Lung (tissue), 12 donors: ENCODE data around the gene POU2AF3. TPM values are rescaled to one million over a fixed set of nuclear protein-coding genes. Genes with fewer than 3 reads are reported as not detected.

Experiments used
- ATAC-seq: fragments of 200-7000 bp; cut with Tn5 transposase; one replicate; pipeline ENCODE4 v1.9.1; 2020; ENCODE audit warnings: moderate number of reproducible peaks; ENCODE audit not compliant: insufficient read depth, low FRiP score
- DNase-seq, 3 donors: peaks; one replicate each; pipeline ENCODE4 v3.0.0-alpha.2; 2013 to 2017
- H3K27ac ChIP-seq, 2 donors: one replicate each; pipeline ENCODE4 v1.5.1; 2013; ENCODE audit warnings: mild to moderate bottlenecking in 2 of 2, moderate library complexity in 2 of 2, control low read depth in 1 of 2, inconsistent platforms in 1 of 2, low read depth in 1 of 2, low read length in 1 of 2
- H3K27me3 ChIP-seq, 3 donors: one replicate each; pipeline ENCODE4 v1.5.1; 2013; ENCODE audit warnings: low read length in 2 of 3; ENCODE audit not compliant: control insufficient read depth in 3 of 3, insufficient read depth in 3 of 3
- H3K36me3 ChIP-seq, 4 donors: one replicate each; pipeline ENCODE4 v1.5.1; 2013; ENCODE audit warnings: low read length in 4 of 4, mild to moderate bottlenecking in 1 of 4, moderate library complexity in 1 of 4; ENCODE audit not compliant: control insufficient read depth in 4 of 4, insufficient read depth in 4 of 4
- H3K4me1 ChIP-seq, 5 donors: one replicate each; pipeline ENCODE4 v1.5.1; 2013; ENCODE audit warnings: low read length in 5 of 5, mild to moderate bottlenecking in 2 of 5, moderate library complexity in 1 of 5; ENCODE audit not compliant: control insufficient read depth in 5 of 5, insufficient read depth in 5 of 5
- H3K4me3 ChIP-seq: one replicate; pipeline ENCODE4 v1.5.1; 2013; ENCODE audit warnings: mild to moderate bottlenecking, control low read depth, moderate library complexity
- H3K9ac ChIP-seq, 2 donors: one replicate each; pipeline ENCODE4 v1.5.1; 2013; ENCODE audit warnings: low read length in 2 of 2, control low read depth in 1 of 2; ENCODE audit not compliant: insufficient read depth in 1 of 2
- H3K9me3 ChIP-seq, 4 donors: one replicate each; pipeline ENCODE4 v1.5.1; 2013; ENCODE audit warnings: low read length in 3 of 4, mild to moderate bottlenecking in 1 of 4, moderate library complexity in 1 of 4; ENCODE audit not compliant: control insufficient read depth in 4 of 4, insufficient read depth in 3 of 4
- WGBS, 2 donors: extraction: QIAGEN DNeasy Blood & Tissue Kit; methylation state at CpG; one replicate each; pipeline ENCODE4 v1.1.7; 2013; 5-methylcytosine and 5-hydroxymethylcytosine counted together
- polyA plus RNA-seq, 2 donors: library from polyadenylated mRNA; stranded (reverse); fragments of 200-250 nt; gene quantifications; one replicate each; pipeline ENCODE4 v1.2.1, GENCODE V29; 2013
- total RNA-seq, 2 donors: library from RNA; depleted of rRNA in 1 of 2; stranded (reverse); fragments of >200 nt in 1 of 2; gene quantifications; one replicate each; pipeline ENCODE4 v1.2.1, GENCODE V29; 2014 to 2021
- TF ChIP-seq, protein P1 (sequence below): IDR thresholded peaks from 2 replicates; pipeline ENCODE4 v1.5.1; 2012; ENCODE audit warnings: mild to moderate bottlenecking; ENCODE audit errors: control extremely low read depth, extremely low read depth
- donor health status: control.
- donor health status: control.
- donor health status: Bipolar disorder and iron deficiency.
- donor health status: healthy.
- donor health status: DM: yes; HTN: yes; CAD: no.

Gene POU2AF3
- total and polyA plus RNA-seq, 4 donors = 1.5 to 5.4 (median 3.1) TPM

- DNase-seq = no peak
Observed at GRCh38 chr11:111353776-111354600, 55.6 kb downstream of the POU2AF3 start.

GRCh38 chr11:111354601-111354891, 56.2 kb downstream of the POU2AF3 start:
- no peak for ATAC-seq
- no peaks in the 10 kb centered on the region for H3K36me3 ChIP-seq
- no peak overlapping the region for H3K4me3 ChIP-seq
- no peaks in the 10 kb centered on the region for H3K27me3 ChIP-seq
- no peak for DNase-seq
- no peak overlapping the region for H3K9ac ChIP-seq
- H3K4me1 ChIP-seq = peaks cover 0 to 29% (median 11%) of the 10 kb centered on the region in 5 donors
- H3K27ac ChIP-seq = no peak overlapping the region
- H3K9me3 ChIP-seq = no peaks in the 10 kb centered on the region
- 90 to 93% methylated on average over 2 of the region's 2 CpGs for WGBS, 2 donors
- TF ChIP-seq, protein P1, sequence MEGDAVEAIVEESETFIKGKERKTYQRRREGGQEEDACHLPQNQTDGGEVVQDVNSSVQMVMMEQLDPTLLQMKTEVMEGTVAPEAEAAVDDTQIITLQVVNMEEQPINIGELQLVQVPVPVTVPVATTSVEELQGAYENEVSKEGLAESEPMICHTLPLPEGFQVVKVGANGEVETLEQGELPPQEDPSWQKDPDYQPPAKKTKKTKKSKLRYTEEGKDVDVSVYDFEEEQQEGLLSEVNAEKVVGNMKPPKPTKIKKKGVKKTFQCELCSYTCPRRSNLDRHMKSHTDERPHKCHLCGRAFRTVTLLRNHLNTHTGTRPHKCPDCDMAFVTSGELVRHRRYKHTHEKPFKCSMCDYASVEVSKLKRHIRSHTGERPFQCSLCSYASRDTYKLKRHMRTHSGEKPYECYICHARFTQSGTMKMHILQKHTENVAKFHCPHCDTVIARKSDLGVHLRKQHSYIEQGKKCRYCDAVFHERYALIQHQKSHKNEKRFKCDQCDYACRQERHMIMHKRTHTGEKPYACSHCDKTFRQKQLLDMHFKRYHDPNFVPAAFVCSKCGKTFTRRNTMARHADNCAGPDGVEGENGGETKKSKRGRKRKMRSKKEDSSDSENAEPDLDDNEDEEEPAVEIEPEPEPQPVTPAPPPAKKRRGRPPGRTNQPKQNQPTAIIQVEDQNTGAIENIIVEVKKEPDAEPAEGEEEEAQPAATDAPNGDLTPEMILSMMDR = no peak

More at GRCh38 chr11:111353776-111354600, 55.6 kb downstream of the POU2AF3 start:
- TF ChIP-seq, protein P1 = no peak
- Histone ChIP-seq H3K27me3 (no peaks in the 10 kb centered on the region), H3K4me1 (peaks cover 0 to 29% (median 11%) of the 10 kb centered on the region in 5 donors), H3K27ac (no peak overlapping the region), H3K36me3 (no peaks in the 10 kb centered on the region), H3K9me3 (no peaks in the 10 kb centered on the region), H3K4me3 (no peak overlapping the region), H3K9ac (no peak overlapping the region)
- WGBS, 2 donors = 92 to 93% methylated on average over 16 of the region's 16 CpGs
- no peak for ATAC-seq

DNA sequence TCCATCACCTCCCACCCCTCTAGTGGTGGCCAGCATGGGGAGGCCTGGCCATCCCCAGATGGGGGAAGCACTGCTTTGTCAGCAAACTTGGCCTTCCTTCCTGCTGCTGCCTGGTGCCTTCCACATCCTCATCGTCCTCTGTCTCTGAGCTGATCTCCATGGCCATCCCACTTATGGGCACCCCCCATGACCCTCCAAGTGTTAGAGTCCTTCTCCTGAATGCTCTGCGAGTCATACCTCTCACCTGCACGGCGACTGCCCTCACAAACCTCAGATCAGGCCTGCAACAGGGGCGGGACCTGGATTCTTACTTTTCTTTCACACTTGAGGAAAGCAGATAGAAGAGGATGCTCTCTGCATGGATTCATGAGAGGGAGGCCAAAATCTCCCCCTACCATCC, 56.8 kb downstream of the POU2AF3 start:
- Histone ChIP-seq H3K9me3 (no peaks in the 10 kb centered on the region), H3K4me1 (peaks cover 0 to 29% (median 11%) of the 10 kb centered on the region in 5 donors), H3K27me3 (no peaks in the 10 kb centered on the region), H3K36me3 (no peaks in the 10 kb centered on the region), H3K9ac (no peak overlapping the region), H3K27ac (no peak overlapping the region), H3K4me3 (no peak overlapping the region)
- TF ChIP-seq, protein P1 = no peak
- WGBS, 2 donors = 84 to 86% methylated on average over 5 of the region's 5 CpGs
- ATAC-seq (no peak), DNase-seq (no peak)
